ENCODE data around the gene THSD4.

DNA sequence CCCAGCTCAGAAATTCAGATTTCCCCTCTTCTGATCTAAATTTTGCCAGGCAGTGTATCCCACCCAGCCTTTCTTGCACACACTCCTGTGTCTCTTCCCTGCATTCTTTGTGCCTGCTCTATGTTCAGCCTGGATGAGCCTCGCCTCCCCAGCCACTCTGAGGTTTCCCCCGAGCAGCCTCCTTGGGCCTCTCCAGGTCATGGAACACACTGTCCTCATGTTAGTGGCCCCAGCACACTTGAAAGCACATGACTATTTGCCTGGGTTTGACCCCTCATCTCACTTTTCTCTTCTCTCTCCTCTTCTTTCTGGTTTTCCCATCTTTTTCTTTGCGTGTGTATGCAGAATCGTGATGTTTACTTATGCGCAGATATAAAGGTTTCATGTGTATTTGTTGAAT, 3.1 kb downstream of the THSD4 start:
- TF ChIP-seq POLR2A (IDR thresholded peaks at IDR 0.05) (no peak), CTCF (IDR thresholded peaks at IDR 0.05) (no peak)
